GM12878 (cell line): ENCODE data around the gene IGFBP2. TPM values are rescaled to one million over a fixed set of nuclear protein-coding genes. Genes with fewer than 3 reads are reported as not detected.

Experiments
- ATAC-seq: fragments of 200-7000 bp; cut with Tn5 transposase; 3 replicates; pipeline ENCODE4 v1.9.1; 2020; ENCODE audit warnings: mild to moderate bottlenecking, moderate library complexity
- BruUV-seq: library from RNA; stranded (reverse); fragments of 400-500 nt; replicated peaks from 2 replicates; lab custom pipeline; 2021; lab: Mats Ljungman, UMichigan
- CTCF ChIA-PET: fragments of 300-600 bp; sonication (Branson Sonifier 250); formaldehyde crosslinking; extraction: SDS; loops from one replicate; lab custom pipeline; 2021; ENCODE audit warnings: inconsistent platforms; lab: Yijun Ruan, JAX
- POLR2A ChIA-PET: fragments of 350-600 bp; formaldehyde crosslinking; extraction: SDS; loops from one replicate; lab custom pipeline; 2021; ENCODE audit warnings: inconsistent platforms; lab: Charles Lee
- RAD21 ChIA-PET: fragments of 300-600 bp; sonication (Branson Sonifier 250); formaldehyde crosslinking; loops from one replicate; lab custom pipeline; 2023; ENCODE audit warnings: antibody characterized with exemption; ENCODE audit not compliant: unreplicated experiment; lab: Charles Lee
- SMC1A ChIA-PET: fragments of 300-600 bp; sonication (Branson Sonifier 250); formaldehyde crosslinking; loops from one replicate; lab custom pipeline; 2023; ENCODE audit not compliant: unreplicated experiment, uncharacterized antibody; lab: Charles Lee
- DNase-seq: peaks from one replicate; pipeline ENCODE4 v3.0.0-alpha.2; 2011; ENCODE audit warnings: low read depth, low spot score
- FAIRE-seq: peaks from 3 replicates; lab custom pipeline; 2011; peaks lifted over from hg19 to GRCh38; lab: Jason Lieb, UNC
- H2AFZ ChIP-seq: 2 replicates; pipeline ENCODE4 v1.6.0; 2011; ENCODE audit warnings: low read depth, low read length, control low read depth; ENCODE audit not compliant: control insufficient read depth
- H3K27ac ChIP-seq: 2 replicates; pipeline ENCODE4 v1.5.1; 2011; ENCODE audit warnings: control low read depth; ENCODE audit not compliant: control insufficient read depth, insufficient read depth
- H3K27me3 ChIP-seq, 2 experiments: replicated peaks in 1 of 2; 2 replicates each; pipeline versions ENCODE4 v1.6.0 to v1.6.1; 2011; ENCODE audit warnings: low read length in 1 of 2; ENCODE audit not compliant: control insufficient read depth in 2 of 2, insufficient read depth in 2 of 2
- H3K36me3 ChIP-seq, 2 experiments: 2 replicates each; pipeline ENCODE4 v1.5.1; 2011; ENCODE audit warnings: low read length in 1 of 2; ENCODE audit not compliant: control insufficient read depth in 2 of 2, insufficient read depth in 2 of 2
- H3K4me1 ChIP-seq: 2 replicates; pipeline ENCODE4 v1.6.1; 2011; ENCODE audit warnings: mild to moderate bottlenecking, low read length, moderate library complexity, mixed read lengths; ENCODE audit not compliant: control insufficient read depth, insufficient read depth
- H3K4me2 ChIP-seq: 2 replicates; pipeline ENCODE4 v1.6.0; 2011; ENCODE audit warnings: control low read depth; ENCODE audit not compliant: control insufficient read depth, insufficient read depth
- H3K4me3 ChIP-seq: fragments of 200-600 bp; sonication (generic); 2 replicates; pipeline ENCODE4 v1.5.1; 2016
- H3K79me2 ChIP-seq: 2 replicates; pipeline ENCODE4 v1.6.0; 2011; ENCODE audit warnings: low read length; ENCODE audit not compliant: control insufficient read depth, insufficient read depth
- H3K9ac ChIP-seq: 2 replicates; pipeline ENCODE4 v1.8.0; 2011; ENCODE audit warnings: low read length, control low read depth, mixed read lengths; ENCODE audit not compliant: control insufficient read depth, insufficient read depth
- H3K9me3 ChIP-seq: replicated peaks from 3 replicates; pipeline ENCODE4 v1.5.1; 2011; ENCODE audit warnings: mild to moderate bottlenecking, low read length; ENCODE audit not compliant: control insufficient read depth, insufficient read depth
- H4K20me1 ChIP-seq: 2 replicates; pipeline ENCODE4 v1.6.0; 2011; ENCODE audit not compliant: control insufficient read depth, insufficient read depth
- CHD4 ChIP-seq: fragments of 200-600 bp; sonication (generic); IDR thresholded peaks from 2 replicates; pipeline ENCODE4 v1.6.1; 2016; ENCODE audit warnings: mild to moderate bottlenecking
- FOXM1 ChIP-seq: IDR thresholded peaks from 2 replicates; pipeline ENCODE4 v1.6.1; 2012; ENCODE audit warnings: low read depth, mild to moderate bottlenecking, inconsistent platforms, low read length, moderate library complexity
- JUNB ChIP-seq: IDR thresholded peaks from 2 replicates; pipeline ENCODE4 v1.6.1; 2016; ENCODE audit warnings: antibody characterized with exemption, mild to moderate bottlenecking
- KAT2A ChIP-seq: conservative IDR thresholded peaks from 2 replicates; pipeline ENCODE4 v1.6.1; 2011; ENCODE audit warnings: low read depth, low read length; ENCODE audit not compliant: control insufficient read depth
- NR2C1 ChIP-seq: fragments of 450-650 bp; IDR thresholded peaks from 2 replicates; pipeline ENCODE4 v1.6.1; 2017; ENCODE audit warnings: antibody characterized with exemption, mild to moderate bottlenecking, moderate library complexity
- RB1 ChIP-seq: fragments of 450-650 bp; formaldehyde crosslinking; IDR thresholded peaks from 2 replicates; pipeline ENCODE4 v1.6.1; 2017; ENCODE audit warnings: mild to moderate bottlenecking, borderline replicate concordance
- WGBS: methylation state at CpG from one replicate; pipeline ENCODE4 v1.1.6; 2016; ENCODE audit warnings: low lambda C conversion rate; ENCODE audit not compliant: insufficient replicate concordance, insufficient coverage; ENCODE audit errors: missing lambda C conversion rate; 5-methylcytosine and 5-hydroxymethylcytosine counted together
- in situ Hi-C: fragments of 300-500 bp; cut with MboI; formaldehyde crosslinking; loops from 9 replicates; pipeline ENCODE4 v1.14.3; 2018; ENCODE audit warnings: mixed read lengths
- intact Hi-C: fragments of 100-400 bp; cut with micrococcal nuclease; formaldehyde crosslinking; loops from one replicate; pipeline ENCODE4 v1.14.2; 2022; ENCODE audit not compliant: unreplicated experiment
- polyA plus RNA-seq, 11 experiments: library from polyadenylated mRNA; depleted of rRNA in 4 of 11; unstranded in 6 of 11; stranded (reverse) in 5 of 11; fragments of >200 nt; fragmentation: Nextera tagmentation in 4 of 11; fragmentation: Illumina TruSeq in 1 of 11; extraction: Ambion mirVana in 4 of 11; extraction: Trizol in 1 of 11; gene quantifications; 1 replicate in 1 of 11; 2 replicates in 10 of 11; pipeline versions ENCODE4 v1.2.1 to v1.2.3, GENCODE V29; 2011 to 2016; ENCODE audit warnings: inconsistent platforms in 2 of 11, missing spikeins in 2 of 11, low read depth in 1 of 11
- total RNA-seq, 4 experiments: library from RNA; depleted of rRNA in 3 of 4; stranded (reverse); fragments of >200 nt in 3 of 4; fragmentation: Illumina TruSeq in 1 of 4; extraction: Trizol in 1 of 4; gene quantifications; 2 replicates each; pipeline versions ENCODE4 v1.2.1 to v1.2.3, GENCODE V29; 2013 to 2021
- TF ChIP-seq, protein P1 (sequence below): IDR thresholded peaks from 2 replicates; pipeline ENCODE4 v1.6.1; 2011; ENCODE audit warnings: low read depth, mild to moderate bottlenecking, low read length, moderate library complexity, borderline replicate concordance; ENCODE audit errors: extremely low read depth

IGFBP2 gene
- total and polyA plus RNA-seq, 10 of the 15 experiments (the other 5 are each of a cell fraction or from before 2014, with no cell fraction given), result 0.11 to 1.5 (median 0.38) TPM; not detected in 5

DNA sequence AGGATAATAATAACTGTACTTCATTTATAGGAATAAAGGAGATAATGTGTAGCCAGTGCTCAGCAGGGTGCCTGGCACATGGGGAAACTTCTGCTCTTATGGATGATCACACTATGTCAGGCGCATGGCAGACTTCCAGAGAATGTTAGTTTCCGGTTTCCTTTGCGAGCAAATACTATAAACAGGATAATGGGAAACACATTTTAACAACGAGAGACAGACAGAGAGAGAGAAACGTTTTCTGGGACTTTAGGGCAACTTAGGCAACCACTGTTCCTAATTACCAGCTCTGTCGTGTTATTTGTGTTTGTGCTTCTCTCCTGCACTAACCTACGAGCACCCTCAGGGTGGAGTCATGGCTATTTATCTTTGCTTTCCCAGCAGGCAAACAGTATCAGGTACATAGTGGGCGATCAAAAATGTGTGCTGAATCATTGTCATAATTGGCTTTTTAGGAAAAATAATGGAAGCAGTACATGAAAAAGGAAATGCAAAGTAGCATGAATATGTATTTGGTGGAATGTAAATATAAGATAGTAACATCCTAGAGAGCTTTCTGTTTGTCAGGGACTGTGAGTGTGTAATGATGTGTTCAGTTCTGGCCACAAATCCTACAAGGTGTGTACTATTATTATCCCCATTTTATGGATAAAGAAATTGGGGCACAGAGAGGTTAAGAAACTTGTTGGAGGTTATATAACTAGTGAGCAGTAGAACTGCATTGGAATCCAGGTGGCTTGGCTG lies 36.8 kb upstream of the IGFBP2 start:
- no peaks in the 10 kb centered on the region for H3K79me2 ChIP-seq
- no peak overlapping the region for H2AFZ ChIP-seq
- WGBS, result 35% methylated on average over 8 of the region's 8 CpGs
- ChIA-PET POLR2A (no interaction called here), RAD21 (no interaction called here), CTCF (interaction anchor here (1.3 kb wide), 1 partner anchor 77 kb away, joined by 5 read pairs; no protein-coding TSS in a partner anchor), SMC1A (interaction anchor here (0.7 kb wide), 1 partner anchor 10 kb away, joined by 4 read pairs; no protein-coding TSS in a partner anchor)
- intact Hi-C loops, result no loop called here
- DNase-seq, result no peak
- no peaks in the 10 kb centered on the region for H4K20me1 ChIP-seq
- no TSS peak for BruUV-seq
- ATAC-seq, result no peak
- no peaks in the 10 kb centered on the region for H3K36me3 ChIP-seq
- in situ Hi-C loops, result no loop called here
- no peaks in the 10 kb centered on the region for H3K9me3 ChIP-seq
- no peak overlapping the region for H3K9ac ChIP-seq
- TF ChIP-seq, protein P1, sequence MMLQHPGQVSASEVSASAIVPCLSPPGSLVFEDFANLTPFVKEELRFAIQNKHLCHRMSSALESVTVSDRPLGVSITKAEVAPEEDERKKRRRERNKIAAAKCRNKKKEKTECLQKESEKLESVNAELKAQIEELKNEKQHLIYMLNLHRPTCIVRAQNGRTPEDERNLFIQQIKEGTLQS, result no peak
- TF ChIP-seq NR2C1 (no peak), FOXM1 (no peak), KAT2A (no peak), CHD4 (no peak), JUNB (no peak), RB1 (no peak)
- FAIRE-seq, result no peak
- no peak overlapping the region for H3K4me3 ChIP-seq
- H3K27me3 ChIP-seq, result no peaks in the 10 kb centered on the region; a peak in 2 of 4 replicates
- no peak overlapping the region for H3K4me2 ChIP-seq
- H3K27ac ChIP-seq, result no peak overlapping the region
- H3K4me1 ChIP-seq, result no peaks in the 10 kb centered on the region
